GM18499 (cell line): ENCODE data around the gene FAM168A.
"Not testable (repeated sequence)": the region's sequence is repeated elsewhere in the genome, so short reads cannot be mapped to it uniquely, and the experiment has no call there.

Source experiments
- ATAC-seq: cut with Tn5 transposase; IDR thresholded peaks from one replicate; pipeline ENCODE4 v1.9.1; 2021; ENCODE audit warnings: moderate number of reproducible peaks; ENCODE audit not compliant: insufficient read depth, unreplicated experiment

FAM168A gene

DNA sequence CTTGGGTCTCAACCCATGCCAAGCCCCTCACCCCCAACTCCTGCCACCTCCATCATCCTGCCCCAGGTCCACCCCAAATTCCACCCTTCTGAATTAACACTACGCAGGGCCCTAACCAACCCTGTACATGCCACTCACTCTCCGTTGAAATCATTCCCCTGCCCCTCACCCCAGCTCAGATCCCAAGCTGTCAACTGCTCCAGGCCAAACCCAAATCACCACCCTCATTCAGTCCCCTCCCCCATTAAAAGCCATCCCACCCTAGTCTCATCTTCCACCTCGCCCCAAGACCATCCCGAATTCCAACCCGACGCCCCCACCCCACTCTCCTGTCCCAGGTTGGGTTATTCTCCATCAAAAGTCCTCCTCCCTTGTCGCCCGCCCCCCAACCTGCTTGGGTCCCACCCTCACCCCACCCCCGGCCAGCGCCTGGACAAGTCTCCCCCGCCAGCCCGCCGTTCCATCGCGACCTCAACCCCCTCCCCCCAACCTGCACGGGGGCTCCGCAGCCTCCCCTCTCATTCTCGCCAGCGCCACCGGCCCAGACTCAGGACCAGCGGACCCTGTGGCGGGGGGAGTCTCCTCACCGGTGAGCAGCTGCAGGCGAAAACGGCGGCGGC, 466 bp downstream of the FAM168A start:
- no peak for ATAC-seq

- no peak for ATAC-seq
These were observed 1.4 kb downstream of the FAM168A start for GRCh38 chr11:73596547-73596946.

GRCh38 chr11:73592640-73593039, 5.3 kb downstream of the FAM168A start:
- ATAC-seq = no peak

DNA sequence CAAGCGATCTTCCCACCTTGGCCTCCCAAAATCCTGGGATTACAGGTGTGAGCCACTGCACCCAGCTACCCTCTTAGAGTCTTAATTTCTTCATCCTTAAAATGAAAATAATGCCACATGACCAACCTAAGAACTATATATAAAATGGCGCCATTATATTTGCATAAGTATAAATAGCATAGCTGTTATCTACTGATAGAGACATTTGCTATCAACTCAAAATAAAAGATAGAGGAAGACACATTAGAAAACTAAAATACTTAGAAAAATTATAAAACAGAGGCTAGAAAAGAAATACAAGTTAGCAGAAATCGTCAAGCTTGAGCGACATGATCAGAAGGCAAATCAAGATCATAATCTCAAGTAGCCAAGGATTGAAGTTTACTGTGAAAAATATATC, 6.2 kb downstream of the FAM168A start:
- no peak for ATAC-seq

GRCh38 chr11:73590991-73591390, 6.9 kb downstream of the FAM168A start:
- ATAC-seq = no peak

GRCh38 chr11:73586791-73587190, 11.1 kb downstream of the FAM168A start:
- ATAC-seq = no peak

- no peak for ATAC-seq
These were observed 11.9 kb downstream of the FAM168A start for GRCh38 chr11:73585834-73586575.

DNA sequence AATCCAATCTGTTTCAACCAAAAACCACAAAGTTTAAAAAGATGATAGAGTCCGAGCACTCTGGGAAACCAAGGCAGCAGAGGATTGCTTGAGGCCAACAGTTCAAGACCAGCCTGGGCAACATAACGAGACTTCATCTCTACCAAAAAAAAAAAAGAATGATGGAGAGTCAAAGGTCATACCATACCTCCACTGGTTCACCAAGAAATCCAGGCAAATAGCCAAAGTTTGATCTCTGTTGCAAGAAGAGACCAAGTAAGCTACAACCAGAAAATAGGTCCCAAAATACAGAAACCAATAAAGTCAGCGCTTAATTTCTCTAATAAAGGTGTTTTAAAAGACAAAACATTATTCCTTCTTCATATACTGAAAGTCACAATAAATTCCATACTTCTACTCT, 13.1 kb downstream of the FAM168A start:
- ATAC-seq = no peak

DNA sequence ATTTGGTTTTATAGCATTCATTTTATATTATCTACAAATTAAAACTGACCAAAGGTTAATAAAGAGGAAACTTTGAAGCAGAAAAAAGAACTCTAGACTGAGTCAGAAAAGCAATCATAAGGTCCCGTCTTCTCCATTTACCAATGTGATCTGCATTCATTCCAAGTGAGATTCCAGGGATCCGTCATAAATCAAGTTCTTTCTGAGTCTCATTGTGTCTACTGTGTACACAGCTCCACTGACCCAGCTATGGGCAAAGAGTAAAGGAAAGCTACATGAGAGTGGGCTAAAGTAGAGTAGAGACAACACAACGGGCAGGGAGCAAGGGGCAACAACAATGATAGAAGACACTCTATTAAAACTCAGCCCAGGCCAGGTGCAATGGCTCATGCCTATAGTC, 15.3 kb downstream of the FAM168A start:
- ATAC-seq = no peak

- ATAC-seq = not testable (repeated sequence)
These were observed 17.2 kb downstream of the FAM168A start for GRCh38 chr11:73580749-73581148.

DNA sequence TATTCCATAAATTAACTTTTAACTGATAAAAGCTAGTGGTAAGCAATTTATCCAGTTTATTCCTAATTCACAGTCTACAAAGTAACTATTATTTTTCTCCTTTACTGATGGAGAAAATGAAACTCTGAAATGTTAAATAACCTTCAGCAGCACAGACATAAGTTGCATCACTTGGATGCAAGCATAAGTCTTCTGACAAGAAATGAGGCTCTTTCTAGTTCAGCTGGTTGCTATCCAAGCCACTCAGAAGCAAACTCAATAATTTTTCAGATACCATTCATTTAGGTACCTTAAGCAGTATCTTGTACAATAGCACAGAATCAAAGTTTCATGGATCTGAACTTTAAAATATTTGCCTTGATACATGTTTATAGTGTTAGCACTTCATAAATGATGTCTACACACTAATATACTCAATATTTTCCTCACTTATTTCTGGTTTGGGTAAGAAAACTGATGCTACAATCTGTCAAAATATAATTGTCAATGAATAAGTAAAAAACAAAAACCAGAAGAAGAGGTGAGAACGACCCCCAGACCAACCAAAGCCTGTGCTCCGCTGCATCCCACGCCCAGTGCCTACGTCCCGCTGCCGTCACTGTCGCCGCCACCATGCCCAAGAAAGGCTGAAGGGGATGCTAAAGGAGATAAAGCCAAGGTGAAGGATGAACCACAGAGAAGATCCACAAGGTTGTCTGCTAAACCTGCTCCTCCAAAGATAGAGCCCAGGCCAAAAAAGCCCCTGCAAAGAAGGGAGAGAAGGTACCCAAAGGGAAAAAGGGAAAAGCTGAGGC, 18.1 kb downstream of the FAM168A start:
- ATAC-seq = no peak

DNA sequence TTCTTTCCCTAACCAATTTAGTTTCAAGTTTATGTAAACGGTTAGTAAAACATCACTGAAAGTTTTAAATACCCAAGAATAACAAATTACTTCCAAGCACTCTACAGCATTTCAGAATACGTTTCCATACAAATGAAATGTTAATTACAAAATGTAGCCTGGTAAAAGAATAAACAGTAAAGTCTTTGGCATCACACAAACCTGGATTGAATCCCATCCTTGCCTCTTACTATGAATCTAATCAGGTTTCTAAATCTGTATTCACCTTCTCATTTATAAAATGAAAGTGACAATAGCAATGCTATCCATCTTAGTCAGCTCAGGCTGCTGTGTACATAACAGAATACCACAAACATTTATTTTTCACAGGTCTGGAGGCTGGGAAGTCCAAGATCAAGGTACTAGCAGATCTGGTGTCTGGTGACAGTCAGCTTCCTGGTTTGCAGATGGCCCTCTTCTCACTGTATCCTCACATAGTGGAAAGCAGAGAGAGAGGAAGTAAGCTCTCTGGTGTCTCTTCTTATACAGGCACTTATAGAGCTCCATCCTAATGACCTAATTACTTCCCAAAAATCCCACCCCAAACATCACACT, 19.2 kb downstream of the FAM168A start:
- no peak for ATAC-seq

- no peak for ATAC-seq
These were observed 20.4 kb downstream of the FAM168A start for GRCh38 chr11:73577496-73577917.

DNA sequence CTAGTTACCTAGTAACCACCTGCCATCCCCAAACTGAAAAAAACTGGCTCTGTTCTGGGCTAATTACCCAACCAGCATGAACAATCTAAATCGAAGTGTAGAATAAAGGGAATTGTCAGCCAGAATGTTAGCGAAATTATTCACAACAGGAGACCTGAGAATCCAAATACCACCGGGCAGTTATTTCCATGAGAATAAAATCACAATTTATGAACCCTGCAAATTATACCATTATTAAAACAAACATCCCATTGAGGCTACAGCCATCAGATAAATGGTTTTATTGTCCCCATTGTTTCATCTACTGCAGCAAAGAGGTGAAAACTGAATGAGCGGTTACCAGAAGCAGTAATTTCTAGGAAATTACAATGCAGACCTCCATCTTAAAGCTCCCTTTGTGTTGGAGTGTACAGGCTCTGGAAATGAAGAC, 21.7 kb downstream of the FAM168A start:
- no peak for ATAC-seq

DNA sequence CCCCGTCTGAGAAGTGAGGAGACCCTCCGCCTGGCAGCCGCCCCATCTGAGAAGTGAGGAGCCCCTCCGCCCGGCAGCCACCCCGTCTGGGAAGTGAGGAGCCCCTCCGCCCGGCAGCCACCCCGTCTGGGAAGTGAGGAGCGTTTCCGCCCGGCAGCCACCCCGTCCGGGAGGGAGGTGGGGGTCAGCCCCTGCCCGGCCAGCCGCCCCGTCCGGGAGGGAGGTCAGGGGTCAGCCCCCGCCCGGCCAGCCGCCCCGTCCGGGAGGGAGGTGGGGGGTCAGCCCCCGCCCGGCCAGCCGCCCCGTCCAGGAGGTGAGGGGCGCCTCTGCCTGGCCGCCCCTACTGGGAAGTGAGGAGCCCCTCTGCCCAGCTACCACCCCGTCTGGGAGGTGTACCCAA, 25.9 kb downstream of the FAM168A start:
- ATAC-seq = not testable (repeated sequence)

DNA sequence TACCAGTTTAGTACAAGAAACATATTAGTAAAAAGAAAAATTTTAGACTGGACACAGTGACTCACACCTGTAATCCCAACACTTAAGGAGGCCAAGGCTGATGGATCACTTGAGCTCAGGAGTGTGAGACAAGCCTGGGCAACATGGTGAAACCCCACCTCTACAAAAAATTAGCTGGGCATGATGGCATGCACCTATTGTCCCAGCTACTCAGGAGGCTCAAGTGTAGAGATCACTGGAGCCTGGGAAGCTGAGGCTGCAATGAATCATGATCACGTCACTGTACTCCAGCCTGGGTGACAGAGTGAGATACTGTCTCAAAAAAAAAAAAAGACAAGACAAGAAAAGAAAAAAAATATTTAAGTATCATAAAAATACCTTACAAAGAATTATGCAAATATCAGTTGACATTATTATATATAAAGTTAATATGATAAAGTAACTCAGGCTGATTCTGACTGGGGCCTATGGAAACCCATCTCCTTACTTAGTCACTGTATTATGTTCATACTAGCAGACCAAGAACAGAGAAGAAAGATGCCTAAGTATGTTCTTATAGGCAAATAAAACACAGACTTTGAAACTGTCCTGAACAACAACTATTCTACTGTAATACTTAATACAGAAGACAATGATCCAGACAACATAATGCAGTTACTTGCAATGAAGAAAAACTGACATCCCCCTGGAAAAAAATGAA, 27.3 kb downstream of the FAM168A start:
- no peak for ATAC-seq

- ATAC-seq = no peak
These were observed 30.7 kb downstream of the FAM168A start for GRCh38 chr11:73566977-73567755.

GRCh38 chr11:73566422-73566821, 31.5 kb downstream of the FAM168A start:
- no peak for ATAC-seq

GRCh38 chr11:73565804-73566203, 32.1 kb downstream of the FAM168A start:
- ATAC-seq = no peak
